Measurements from ENCODE around the gene GAB2. TPM values are rescaled to one million over a fixed set of nuclear protein-coding genes. Genes with fewer than 3 reads are reported as not detected.
A peak's percentile ranks its signal among the peaks of the same experiment; 100 is the strongest.
"Not testable (repeated sequence)": the region's sequence is repeated elsewhere in the genome, so short reads cannot be mapped to it uniquely, and the experiment has no call there.

GAB2 gene, protein sequence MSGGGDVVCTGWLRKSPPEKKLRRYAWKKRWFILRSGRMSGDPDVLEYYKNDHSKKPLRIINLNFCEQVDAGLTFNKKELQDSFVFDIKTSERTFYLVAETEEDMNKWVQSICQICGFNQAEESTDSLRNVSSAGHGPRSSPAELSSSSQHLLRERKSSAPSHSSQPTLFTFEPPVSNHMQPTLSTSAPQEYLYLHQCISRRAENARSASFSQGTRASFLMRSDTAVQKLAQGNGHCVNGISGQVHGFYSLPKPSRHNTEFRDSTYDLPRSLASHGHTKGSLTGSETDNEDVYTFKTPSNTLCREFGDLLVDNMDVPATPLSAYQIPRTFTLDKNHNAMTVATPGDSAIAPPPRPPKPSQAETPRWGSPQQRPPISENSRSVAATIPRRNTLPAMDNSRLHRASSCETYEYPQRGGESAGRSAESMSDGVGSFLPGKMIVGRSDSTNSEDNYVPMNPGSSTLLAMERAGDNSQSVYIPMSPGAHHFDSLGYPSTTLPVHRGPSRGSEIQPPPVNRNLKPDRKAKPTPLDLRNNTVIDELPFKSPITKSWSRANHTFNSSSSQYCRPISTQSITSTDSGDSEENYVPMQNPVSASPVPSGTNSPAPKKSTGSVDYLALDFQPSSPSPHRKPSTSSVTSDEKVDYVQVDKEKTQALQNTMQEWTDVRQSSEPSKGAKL
- total RNA-seq = 10 to 100 TPM; 27.7 to 29.8 TPM
- long read RNA-seq, partial matches to known transcripts = 0 of 18 reads
- long read RNA-seq, other reads (novel, unspliced or antisense) = 18 of 18 reads

DNA sequence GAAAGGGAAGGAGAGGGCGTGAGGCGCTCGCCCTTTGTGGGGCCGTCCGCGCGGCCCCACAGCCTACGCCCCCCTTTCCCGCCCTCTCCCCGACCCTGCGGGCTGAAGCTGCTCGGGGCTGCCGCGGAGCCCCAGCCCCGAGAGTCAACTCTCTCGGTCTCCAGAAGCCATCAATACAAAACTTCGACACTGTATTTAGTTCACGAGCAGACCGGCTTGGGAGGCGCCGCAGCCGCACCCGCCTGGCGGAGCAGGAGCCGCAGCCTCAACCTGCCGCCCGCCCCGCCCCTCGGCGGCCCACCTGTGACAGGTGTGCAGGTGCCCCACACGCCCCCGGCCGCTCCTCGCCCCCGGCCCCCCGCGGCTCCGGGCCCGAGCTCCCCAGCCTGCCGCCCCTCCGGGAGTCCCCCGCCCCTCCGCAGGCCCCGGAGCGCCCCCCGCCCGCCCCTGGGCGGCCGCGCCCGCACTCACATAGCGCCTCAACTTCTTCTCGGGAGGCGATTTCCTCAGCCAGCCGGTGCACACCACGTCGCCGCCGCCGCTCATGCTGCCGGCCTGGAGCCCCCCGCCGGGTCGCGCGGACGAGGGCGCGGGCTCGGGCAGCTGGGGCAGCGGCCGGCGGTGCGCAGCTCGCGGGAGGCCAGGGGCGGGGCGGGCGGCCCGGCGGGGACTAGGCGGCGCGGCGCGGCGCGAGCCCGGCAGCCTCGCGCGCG lies at the start of gene GAB2:
GAB2 (minus strand) TSS at position 646 of the 713 bp plus-strand sequence; CDS start at position 546, 100 bp downstream.
- intact Hi-C loops (cut with DNase I, micrococcal nuclease) = loop anchor here in 1 of 2 donors (5.0 kb wide), 1 partner anchor 155 kb away; the partner anchor contains the start of gene NARS2
- DNase-seq = peak; percentile 42 to 75

DNA sequence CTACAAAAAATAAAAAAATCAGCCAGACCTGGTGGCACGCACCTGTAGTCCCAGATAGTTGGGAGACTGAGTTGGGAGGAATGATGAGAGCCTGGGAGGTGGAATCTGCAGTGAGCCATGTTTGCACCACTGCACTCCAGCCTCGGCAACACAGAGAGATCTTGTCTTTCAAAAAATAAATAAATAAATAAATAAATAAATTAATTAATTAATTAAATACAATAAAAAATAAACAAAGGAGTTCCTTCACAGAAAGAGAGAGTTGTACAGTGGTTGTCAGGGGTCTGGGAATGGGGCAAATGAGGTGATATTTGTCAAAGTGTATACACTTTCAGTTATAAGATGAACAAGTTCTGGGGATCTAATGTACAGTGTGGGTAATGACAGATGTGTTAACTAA lies 49.8 kb upstream of the GAB2 start:
- DNase-seq (no peak), ATAC-seq (no peak)
- intact Hi-C loops (cut with DNase I, micrococcal nuclease) = no loop called here

More for the DNA sequence above, at the start of gene GAB2:
- ATAC-seq = peak; percentile 54

DNA sequence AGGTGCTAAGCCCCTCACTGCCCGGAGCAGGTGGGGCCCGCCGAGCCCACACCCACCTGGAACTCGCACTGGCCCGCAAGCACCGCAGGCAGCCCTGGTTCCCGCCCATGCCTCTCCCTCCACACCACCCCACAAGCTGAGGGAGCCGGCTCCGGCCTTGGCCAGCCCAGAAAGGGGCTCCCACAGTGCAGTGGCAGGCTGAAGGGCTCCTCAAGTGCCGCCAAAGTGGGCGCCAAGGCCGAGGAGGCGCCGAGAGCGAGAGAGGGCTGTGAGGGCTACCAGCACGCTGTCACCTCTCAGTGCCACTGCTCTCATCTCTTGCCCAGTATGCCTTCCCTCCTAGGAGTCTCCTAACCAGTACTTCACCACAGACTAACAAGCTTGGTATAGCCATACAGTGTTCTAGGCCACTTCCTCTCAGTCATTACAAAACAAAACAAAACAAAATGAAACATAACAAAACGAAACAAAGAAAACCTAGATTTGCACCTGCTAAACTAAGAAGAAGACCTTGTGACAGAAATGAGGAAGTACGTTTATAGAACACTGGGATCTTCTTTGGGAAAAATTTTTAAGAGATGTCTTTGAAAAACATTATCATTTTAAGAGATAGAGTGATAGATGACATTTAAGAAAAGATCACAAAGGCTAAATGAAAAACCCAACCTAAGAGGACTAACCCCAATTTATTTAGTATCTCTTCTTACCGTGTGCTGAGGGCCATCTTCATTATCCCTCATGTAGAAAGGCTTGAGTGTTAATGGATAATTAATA lies 47.7 kb upstream of the GAB2 start:
- ATAC-seq (peak; percentile 32), DNase-seq (peak in 1 of 2 donors; percentile 18)
- intact Hi-C loops (cut with DNase I, micrococcal nuclease) = no loop called here

DNA sequence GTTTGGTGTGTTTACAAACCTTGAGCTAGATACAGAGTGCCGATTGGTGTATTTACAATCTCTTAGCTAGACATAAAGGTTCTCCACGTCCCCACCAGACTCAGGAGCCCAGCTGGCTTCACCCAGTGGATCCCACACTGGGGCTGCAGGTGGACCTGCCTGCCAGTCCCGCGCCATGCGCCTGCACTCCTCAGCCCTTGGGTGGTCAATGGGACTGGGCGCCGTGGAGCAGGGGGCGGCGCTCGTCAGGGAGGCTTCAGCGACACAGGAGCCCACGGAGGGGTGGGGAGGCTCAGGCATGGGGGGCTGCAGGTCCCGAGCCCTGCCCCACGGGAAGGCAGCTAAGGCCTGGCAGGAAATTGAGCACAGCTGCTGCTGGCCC lies 47.2 kb upstream of the GAB2 start:
- DNase-seq; ATAC-seq; intact Hi-C loops (cut with DNase I, micrococcal nuclease): not testable (repeated sequence)

DNA sequence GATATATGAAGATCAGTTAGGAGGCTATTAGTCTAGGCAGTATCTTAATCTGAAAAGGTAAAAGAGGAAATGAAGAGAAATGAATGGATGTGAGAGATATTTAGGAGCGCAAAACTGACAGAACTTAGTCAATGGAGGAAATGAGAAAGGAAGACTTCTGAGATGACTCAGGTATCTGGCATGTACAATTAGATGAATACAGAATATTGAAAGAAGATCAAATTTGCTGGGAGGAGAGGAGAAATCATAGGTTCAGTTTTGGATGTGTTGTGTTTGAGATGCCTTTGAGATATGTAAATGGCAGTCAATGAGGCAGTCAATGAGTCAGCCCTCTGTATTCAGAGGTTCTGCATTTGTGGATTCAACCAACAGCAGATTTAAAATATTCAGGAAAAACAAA lies 42.9 kb upstream of the GAB2 start:
- intact Hi-C loops (cut with DNase I, micrococcal nuclease) = no loop called here
- ATAC-seq (no peak), DNase-seq (no peak)

DNA sequence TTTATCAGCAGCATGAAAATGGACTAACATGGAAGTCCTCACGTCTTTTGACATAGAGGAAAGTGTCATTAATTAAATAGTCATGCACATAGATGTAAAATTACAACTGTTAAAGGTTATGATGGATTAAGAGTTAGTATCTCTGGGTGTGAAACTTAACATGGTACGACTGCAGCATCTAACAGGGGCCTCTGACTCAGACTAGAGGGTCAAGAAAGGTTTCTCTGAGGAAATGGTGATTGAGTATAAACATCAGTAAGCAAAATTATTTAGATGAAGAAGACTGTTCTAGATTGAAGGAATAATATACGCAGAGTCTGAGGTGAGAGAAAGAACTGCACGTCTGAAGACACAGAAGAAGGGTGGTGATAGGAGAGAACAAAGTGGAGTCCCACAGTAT lies 42.1 kb upstream of the GAB2 start:
- ATAC-seq (no peak), DNase-seq (no peak)
- intact Hi-C loops (cut with DNase I, micrococcal nuclease) = no loop called here

DNA sequence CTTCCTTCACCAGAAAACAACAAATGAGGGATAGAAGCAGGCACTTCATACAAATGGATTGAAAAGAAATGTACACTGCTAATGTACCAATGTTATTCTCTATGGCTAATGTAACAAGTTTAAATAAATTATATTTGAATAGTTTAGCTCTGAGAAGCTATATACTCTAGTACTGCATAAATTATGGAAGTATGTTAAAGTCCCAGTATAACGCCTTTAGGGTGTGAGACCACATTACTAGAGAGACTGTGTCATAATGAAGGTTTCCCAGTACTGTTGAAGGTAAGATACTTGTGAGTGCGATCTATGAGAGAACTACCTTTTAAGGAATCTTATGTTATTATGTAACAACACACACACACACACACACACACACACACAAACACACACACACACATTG lies 39.8 kb upstream of the GAB2 start:
- ATAC-seq (no peak), DNase-seq (no peak)
- intact Hi-C loops (cut with DNase I, micrococcal nuclease) = no loop called here

DNA sequence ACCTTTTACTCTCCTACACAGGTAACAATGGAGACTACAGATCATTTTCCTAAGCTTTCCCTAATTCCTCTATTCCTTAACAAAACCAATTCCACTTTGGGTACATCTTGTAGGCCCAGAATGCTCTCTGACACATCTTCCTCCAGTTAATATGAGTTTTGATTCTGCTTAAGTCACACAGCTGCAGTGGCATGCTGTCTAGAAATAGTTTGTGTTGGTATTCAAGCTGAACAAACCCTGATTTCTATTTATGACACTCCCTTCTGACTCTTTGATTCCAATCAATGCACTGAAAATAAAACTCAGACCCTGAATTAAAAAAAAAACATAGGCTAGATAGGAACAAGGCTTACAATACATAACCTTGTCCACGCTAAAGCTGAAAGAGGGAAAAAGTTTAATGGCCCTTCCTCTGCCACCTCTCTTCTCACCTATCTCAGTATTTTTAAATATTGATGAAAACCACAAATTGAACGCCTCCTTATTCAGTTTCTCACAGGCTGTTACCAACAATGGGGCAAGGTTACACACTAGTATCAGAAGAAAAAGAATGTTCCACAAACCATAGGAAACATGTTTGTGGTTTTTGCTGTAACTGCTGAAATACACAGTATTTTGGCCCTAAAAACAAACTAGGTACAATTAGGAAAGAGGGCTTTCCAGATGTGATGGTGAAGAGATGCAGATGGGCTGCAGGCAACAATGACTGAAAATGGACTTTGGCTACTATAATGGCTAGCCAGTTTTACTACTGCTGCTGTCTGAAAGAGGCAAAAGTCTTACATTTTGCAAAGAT lies 35.7 kb upstream of the GAB2 start:
- DNase-seq (no peak), ATAC-seq (no peak)
- intact Hi-C loops (cut with DNase I, micrococcal nuclease) = no loop called here

DNA sequence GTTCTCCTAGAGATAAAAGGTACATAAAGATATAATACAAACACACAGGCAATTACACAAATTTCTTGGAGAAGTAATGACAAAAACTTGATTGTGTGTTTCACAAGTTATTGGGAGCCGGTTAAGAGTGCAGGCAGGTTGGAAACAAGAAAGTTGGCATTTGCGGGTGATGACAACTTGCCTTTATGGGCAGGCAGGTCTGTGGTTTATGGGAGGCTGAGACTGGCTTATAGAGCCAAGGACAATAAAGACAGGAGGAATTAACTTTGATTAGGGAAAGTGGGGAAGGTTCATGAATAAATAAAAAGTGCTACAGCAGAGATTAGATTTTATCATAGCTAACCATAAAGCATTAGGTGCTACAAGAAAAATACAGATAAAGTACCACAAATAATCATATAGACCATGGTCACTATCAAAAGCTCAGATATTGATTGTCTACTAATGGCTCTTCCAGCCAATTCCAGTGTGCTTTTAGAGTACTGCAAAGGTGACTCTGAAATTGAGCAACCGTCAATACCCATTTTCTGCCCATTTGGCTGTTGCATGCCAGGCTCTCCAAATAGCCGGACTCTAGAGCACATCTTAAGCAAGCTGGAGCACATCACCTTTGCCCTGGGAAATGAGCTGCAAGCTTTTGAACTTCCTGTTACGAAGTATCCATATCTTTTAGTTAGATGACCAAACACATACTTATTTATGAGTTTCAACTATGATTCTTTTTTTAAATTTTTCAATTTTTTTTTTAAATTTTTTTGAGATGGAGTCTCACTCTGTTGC lies 33.9 kb upstream of the GAB2 start:
- peak in 1 of 2 donors; percentile 67 for DNase-seq
- peak; percentile 96 for ATAC-seq
- intact Hi-C loops (cut with DNase I, micrococcal nuclease) = no loop called here

DNA sequence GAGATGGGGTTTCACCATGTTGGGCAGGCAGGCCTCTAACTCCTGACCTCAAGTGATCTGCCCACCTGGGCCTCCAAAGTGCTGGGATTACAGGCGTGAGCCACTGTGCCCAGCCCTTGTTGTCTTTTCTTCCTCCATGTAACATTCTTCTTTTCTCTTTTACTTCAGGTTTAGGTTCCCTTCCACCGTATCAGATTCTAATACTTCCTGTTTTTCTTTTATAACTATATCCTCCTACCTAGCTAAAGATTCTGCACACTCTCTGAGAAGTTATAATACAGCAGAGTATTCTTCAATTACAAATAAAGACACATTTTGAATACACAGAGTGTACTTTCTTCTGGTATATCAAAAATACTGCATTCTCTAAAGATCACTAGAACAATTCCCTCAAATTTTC lies 33.2 kb upstream of the GAB2 start:
- intact Hi-C loops (cut with DNase I, micrococcal nuclease) = no loop called here
- ATAC-seq = peak; percentile 27
- no peak for DNase-seq

DNA sequence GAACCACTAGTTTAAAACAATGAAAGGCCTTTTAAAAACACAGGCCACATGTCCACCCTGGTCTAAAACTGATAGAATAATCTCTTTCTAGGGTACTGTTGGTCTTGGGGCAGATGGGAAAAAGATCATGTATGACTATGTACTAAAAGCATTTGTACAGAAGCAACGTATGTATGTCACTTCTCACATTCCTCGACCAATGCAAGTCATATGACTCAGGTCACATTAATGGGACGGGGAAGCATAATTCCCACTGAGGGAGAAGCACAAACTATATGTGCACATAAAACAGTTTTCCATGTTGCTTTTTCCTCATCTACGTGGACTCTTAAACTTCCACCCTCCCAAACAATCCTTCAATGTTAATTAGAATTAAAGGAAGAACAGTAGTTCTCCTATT lies 32.2 kb upstream of the GAB2 start:
- no peak for ATAC-seq
- DNase-seq = no peak
- intact Hi-C loops (cut with DNase I, micrococcal nuclease) = no loop called here

DNA sequence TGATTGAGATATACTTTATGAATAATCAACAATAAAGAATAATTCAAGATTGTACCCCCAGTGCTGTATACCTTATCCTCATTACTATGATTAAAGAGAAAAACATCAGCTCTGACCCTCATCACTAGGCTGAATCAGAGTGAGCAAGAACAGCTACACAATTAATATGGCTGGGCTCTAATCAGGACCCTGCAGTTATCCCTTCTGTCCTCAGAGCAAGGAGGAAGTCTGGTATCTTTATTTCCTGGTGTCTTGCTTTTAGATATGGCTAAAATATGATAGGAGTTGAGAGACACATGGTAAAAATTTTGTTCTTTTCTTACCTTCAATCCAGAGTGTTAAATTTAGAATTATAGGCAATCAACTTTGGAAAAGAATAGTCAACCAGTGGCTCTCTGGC lies 28.6 kb upstream of the GAB2 start:
- DNase-seq = no peak
- no peak for ATAC-seq
- intact Hi-C loops (cut with DNase I, micrococcal nuclease) = no loop called here

DNA sequence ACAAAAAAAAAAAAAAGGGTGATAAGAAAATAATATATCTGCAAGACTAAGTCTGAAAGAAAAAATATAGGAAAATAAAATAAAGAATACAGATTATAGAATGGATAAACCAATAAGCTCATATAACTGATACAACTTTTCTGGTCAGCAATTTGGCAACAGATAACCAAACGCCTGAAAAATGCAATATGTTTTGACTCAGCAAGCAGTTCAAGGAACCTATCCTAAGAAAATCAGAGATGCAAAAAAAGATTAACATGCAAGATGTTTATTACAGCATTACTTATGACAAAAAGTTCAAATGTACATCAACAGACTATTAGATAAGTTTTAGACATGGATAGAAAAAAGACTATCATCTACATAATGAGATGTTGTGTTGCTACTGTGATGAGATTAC lies 27.1 kb upstream of the GAB2 start:
- ATAC-seq = no peak
- no peak for DNase-seq
- intact Hi-C loops (cut with DNase I, micrococcal nuclease) = no loop called here

DNA sequence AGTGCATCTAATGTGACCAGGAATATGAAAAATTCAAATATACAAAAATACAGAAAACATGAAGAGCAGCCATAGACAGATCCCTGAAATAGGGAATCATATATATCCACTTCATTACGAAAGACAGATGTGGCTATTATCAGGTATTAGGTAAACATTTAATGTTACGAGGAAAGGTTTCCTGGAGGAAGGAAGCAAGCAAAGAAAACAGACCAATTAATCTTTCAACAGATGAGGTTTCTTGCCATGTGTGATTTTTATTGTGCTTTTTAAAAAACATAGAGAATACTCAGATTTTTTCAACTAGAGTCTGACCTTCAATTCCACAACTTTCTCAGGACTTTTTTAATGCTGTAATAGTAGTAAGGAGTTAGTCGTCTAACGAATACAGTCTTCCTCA lies 24.3 kb upstream of the GAB2 start:
- intact Hi-C loops (cut with DNase I, micrococcal nuclease) = no loop called here
- DNase-seq (no peak), ATAC-seq (no peak)

DNA sequence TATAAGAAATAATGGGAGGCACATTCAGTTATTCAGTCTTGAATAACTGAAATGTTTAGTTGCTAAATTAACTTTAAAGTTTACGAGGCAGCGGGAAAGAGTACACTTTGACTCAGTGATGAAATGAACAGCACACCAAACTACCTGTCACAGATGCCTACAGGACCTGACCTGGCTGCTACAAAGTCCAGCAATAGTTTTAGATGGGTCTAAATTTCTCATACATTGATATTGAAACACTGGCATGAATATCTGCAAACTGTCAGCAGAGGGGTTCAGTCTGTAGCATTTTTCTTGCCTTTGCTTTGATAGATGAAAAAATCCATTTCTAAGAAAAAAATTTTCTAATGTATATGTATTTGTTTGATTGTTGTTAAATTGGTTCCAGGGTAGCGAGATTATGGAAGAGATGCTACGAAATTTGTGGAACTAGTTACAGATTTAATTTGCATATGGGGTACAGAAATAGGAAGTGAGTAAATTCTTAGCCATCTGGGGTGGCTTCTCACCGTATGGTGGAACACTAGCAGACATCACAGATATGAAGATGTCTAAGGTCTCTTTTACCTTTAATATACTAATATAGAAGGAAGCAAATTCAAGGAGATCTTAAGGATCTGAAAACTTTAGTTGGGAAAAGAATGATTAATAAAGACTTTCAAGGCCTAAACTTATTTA lies 20.8 kb upstream of the GAB2 start:
- intact Hi-C loops (cut with DNase I, micrococcal nuclease) = no loop called here
- ATAC-seq (no peak), DNase-seq (no peak)

DNA sequence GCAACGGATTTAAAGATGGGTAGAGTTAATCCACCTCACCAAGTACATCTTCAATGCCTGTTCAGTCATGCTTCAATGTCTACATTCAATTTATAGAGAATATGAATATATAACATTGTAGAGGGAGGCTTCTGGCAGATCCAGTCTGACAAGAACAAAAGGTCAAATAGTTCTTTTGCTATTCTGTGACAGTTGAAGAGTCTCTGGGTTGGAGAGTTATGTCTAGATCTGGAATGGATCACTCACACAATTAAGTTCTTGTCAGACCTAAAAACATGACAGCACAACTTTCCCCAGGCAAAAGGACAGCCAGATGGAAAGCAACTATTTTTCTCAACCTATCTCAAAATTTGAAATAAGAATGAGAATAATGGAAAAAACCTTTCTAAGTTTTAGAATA lies 15.3 kb upstream of the GAB2 start:
- intact Hi-C loops (cut with DNase I, micrococcal nuclease) = no loop called here
- ATAC-seq (no peak), DNase-seq (no peak)

DNA sequence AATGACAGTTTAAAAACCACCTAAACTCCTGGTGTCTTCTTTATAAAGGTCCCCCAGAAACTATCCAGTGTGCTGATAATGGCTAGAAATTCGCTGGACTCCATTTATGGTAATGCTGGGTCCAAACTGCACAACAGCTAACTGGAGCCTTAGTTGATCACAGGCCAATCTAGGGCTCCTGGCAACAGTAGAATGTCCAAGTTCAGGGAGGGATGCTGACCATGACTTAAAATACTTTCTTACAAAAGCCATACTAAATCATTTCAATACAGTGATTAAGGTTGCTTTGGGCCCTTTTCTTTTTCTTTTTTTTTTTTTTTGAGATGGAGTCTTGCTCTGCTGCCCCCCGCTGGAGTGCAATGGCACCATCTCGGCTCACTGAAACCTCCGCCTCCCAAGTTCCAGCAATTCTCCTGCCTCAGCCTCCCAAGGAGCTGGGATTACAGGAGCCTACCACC lies 14.5 kb upstream of the GAB2 start:
- ATAC-seq = no peak
- DNase-seq = peak in 1 of 2 donors; percentile 28
- intact Hi-C loops (cut with DNase I, micrococcal nuclease) = no loop called here

Data from left colon (tissue), 2 donors.